Testis (tissue), 3 donors: ENCODE results near the gene DRC7. TPM values are rescaled to one million over a fixed set of nuclear protein-coding genes. Genes with fewer than 3 reads are reported as not detected.

Experiments
- DNase-seq: peaks from one replicate; pipeline ENCODE4 v3.0.0-alpha.2; 2019
- H3K27ac ChIP-seq, 2 donors: fragments of 200-600 bp; sonication (generic); one replicate each; pipeline ENCODE4 v1.5.1; 2019
- H3K27me3 ChIP-seq: fragments of 200-600 bp; sonication (generic); one replicate; pipeline ENCODE4 v1.5.1; 2019
- H3K36me3 ChIP-seq: fragments of 200-600 bp; sonication (generic); one replicate; pipeline ENCODE4 v1.5.1; 2017; ENCODE audit warnings: low read depth; ENCODE audit errors: missing control alignments
- H3K4me1 ChIP-seq: fragments of 200-600 bp; sonication (generic); one replicate; pipeline ENCODE4 v1.5.1; 2019
- H3K4me3 ChIP-seq, 2 donors: fragments of 200-600 bp; sonication (generic); one replicate each; pipeline ENCODE4 v1.5.1; 2017 to 2019
- H3K9me3 ChIP-seq: fragments of 200-600 bp; sonication (generic); one replicate; pipeline ENCODE4 v1.5.1; 2017
- POLR2A ChIP-seq: fragments of 450-650 bp; IDR thresholded peaks from one replicate; pipeline ENCODE4 v1.6.1; 2017; ENCODE audit warnings: antibody characterized with exemption, mild to moderate bottlenecking, moderate library complexity
- WGBS, 2 donors: methylation state at CpG; one replicate each; pipeline ENCODE4 v1.1.5; 2018; 5-methylcytosine and 5-hydroxymethylcytosine counted together
- intact Hi-C: fragments of 100-400 bp; cut with DNase I; formaldehyde crosslinking; loops from one replicate; pipeline ENCODE4 v1.15.1; 2023; ENCODE audit warnings: low total_unique reads
- polyA plus RNA-seq: library from polyadenylated mRNA; stranded (reverse); fragments of 350-450 nt; fragmentation: Illumina TruSeq; extraction: RNeasy Lipid Tissue Mini Kit (QIAGEN cat#74804); gene quantifications from one replicate; pipeline ENCODE4 v1.2.3, GENCODE V29; 2014; ENCODE audit warnings: low read depth, low replicate concordance; ENCODE audit not compliant: insufficient read depth
- total RNA-seq, 2 donors: library from RNA; depleted of rRNA; stranded (reverse); fragments of >200 nt; gene quantifications; one replicate each; pipeline ENCODE4 v1.2.3, GENCODE V29; 2016
- TF ChIP-seq, protein P1 (sequence below), 3 experiments: fragments of 450-650 bp in 2 of 3; fragments of 200-600 bp in 1 of 3; sonication (generic) in 1 of 3; IDR thresholded peaks; one replicate each; pipeline ENCODE4 v1.5.1; 2016 to 2019; ENCODE audit warnings: antibody characterized with exemption in 3 of 3, mild to moderate bottlenecking in 2 of 3, moderate library complexity in 1 of 3

Gene DRC7
- total and polyA plus RNA-seq, 3 donors from 2014 or later = 35.4 to 199 (median 62.7) TPM

DNA sequence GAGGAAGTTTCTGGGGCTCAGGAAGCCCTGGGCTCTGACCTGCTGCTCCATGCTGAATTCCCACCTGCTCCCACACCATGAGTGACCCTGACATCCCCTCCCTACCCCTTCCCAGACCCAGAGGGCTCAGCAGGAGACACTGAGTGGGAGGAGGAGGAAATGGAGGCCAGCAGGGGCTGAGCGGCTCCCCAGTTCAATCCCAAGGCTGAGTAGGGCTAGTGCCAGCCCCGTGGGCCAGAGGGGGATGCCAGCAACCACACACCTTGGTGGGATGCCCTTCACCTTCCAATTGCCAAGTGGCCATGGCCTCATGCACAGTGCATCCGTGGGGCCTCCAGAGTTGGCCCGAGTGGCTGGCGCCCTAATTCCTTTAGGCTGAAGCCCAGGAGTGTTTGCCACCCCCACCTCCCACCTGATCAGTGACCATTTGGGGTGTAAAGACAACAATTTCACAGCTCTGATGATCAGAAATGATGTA, 27.5 kb upstream of the DRC7 start:
- no peaks in the 10 kb centered on the region for H3K27me3 ChIP-seq
- no peak for TF ChIP-seq POLR2A
- TF ChIP-seq, protein P1, sequence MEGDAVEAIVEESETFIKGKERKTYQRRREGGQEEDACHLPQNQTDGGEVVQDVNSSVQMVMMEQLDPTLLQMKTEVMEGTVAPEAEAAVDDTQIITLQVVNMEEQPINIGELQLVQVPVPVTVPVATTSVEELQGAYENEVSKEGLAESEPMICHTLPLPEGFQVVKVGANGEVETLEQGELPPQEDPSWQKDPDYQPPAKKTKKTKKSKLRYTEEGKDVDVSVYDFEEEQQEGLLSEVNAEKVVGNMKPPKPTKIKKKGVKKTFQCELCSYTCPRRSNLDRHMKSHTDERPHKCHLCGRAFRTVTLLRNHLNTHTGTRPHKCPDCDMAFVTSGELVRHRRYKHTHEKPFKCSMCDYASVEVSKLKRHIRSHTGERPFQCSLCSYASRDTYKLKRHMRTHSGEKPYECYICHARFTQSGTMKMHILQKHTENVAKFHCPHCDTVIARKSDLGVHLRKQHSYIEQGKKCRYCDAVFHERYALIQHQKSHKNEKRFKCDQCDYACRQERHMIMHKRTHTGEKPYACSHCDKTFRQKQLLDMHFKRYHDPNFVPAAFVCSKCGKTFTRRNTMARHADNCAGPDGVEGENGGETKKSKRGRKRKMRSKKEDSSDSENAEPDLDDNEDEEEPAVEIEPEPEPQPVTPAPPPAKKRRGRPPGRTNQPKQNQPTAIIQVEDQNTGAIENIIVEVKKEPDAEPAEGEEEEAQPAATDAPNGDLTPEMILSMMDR (IDR thresholded peaks at IDR 0.05) = no peak
- 71% methylated on average over 5 of the region's 5 CpGs; no CpG with 5 or more reads in 1 of the 2 donors for WGBS, 2 donors
- H3K4me1 ChIP-seq = no peaks in the 10 kb centered on the region
- no peak overlapping the region for H3K27ac ChIP-seq
- no peaks in the 10 kb centered on the region for H3K9me3 ChIP-seq
- intact Hi-C loops = no loop called here
- H3K4me3 ChIP-seq = no peak overlapping the region
- no peaks in the 10 kb centered on the region for H3K36me3 ChIP-seq
- no peak for DNase-seq

DNA sequence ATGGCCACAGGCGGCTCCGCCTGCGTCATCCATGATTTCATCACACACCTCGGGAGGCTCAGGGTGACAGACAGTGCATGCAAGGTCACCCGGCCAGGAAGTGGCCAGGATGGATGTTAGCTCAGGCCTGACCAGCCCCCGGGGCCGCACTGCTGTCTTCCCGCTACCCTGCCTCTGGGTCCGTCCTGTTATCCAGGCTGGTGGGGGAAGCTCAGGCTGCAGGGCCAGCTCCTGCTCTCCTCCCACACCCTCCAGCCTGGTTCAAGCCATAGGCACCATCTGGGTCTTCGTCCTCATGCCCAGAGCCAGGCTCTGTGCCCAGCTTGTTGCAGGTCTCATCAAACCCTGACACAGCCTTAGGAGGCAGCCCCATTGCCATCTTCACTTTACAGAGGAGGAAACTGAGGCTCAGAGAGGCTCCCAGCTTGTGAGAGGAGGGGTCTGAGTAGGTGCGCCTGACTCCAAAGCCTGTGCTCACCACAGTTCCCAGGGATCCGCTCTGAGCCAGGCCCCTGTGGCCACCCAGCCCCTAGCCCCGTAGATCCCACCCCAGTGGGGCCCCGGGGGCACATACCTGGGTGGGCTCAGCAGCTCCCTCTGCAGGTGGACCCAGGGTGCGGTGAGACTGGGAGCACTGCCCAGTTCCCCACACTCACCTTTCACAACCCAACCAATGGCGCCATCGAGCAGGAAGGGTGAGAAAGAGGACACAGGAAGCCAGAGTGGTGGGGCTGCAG, 26.9 kb upstream of the DRC7 start:
- no peak for TF ChIP-seq POLR2A
- TF ChIP-seq, protein P1 (IDR thresholded peaks at IDR 0.05) = no peak
- no peaks in the 10 kb centered on the region for H3K4me1 ChIP-seq
- H3K9me3 ChIP-seq = no peaks in the 10 kb centered on the region
- WGBS, 2 donors = 79 to 100% methylated on average over 2 to 17 of the region's 17 CpGs
- intact Hi-C loops = no loop called here
- no peak overlapping the region for H3K27ac ChIP-seq
- no peaks in the 10 kb centered on the region for H3K36me3 ChIP-seq
- no peaks in the 10 kb centered on the region for H3K27me3 ChIP-seq
- no peak for DNase-seq
- H3K4me3 ChIP-seq = no peak overlapping the region

DNA sequence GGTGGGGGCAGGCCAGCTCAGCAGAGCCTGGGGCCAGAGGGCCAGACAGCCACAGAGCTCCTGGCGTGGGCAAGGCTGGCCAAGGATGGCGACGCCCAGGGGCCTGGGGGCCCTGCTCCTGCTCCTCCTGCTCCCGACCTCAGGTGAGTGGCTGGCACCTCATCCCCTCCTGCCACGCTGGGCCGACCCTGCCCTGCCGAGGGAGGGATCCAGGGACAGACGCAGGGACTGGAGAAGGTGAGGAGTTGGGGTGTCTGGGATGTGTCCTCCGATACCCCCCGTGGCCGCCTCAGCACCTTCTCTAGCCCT, 26.4 kb upstream of the DRC7 start, which contains the start of gene ADGRG3:
TSS of gene ADGRG3 (plus strand) at position 44 of the 309 bp plus-strand sequence. CDS start at position 86, 42 bp downstream.
- Histone ChIP-seq H3K27me3 (no peaks in the 10 kb centered on the region), H3K27ac (no peak within 1 kb of the TSS), H3K4me3 (no peak within 1 kb of the TSS), H3K9me3 (no peaks in the 10 kb centered on the region), H3K4me1 (no peaks in the 10 kb centered on the region), H3K36me3 (no peaks in the 10 kb centered on the region)
- DNase-seq = no peak
- WGBS, 2 donors = 93 to 95% methylated on average over 6 to 11 of the region's 11 CpGs
- intact Hi-C loops = no loop called here
- no peak for TF ChIP-seq POLR2A
- TF ChIP-seq, protein P1 (IDR thresholded peaks at IDR 0.05) = no peak

DNA sequence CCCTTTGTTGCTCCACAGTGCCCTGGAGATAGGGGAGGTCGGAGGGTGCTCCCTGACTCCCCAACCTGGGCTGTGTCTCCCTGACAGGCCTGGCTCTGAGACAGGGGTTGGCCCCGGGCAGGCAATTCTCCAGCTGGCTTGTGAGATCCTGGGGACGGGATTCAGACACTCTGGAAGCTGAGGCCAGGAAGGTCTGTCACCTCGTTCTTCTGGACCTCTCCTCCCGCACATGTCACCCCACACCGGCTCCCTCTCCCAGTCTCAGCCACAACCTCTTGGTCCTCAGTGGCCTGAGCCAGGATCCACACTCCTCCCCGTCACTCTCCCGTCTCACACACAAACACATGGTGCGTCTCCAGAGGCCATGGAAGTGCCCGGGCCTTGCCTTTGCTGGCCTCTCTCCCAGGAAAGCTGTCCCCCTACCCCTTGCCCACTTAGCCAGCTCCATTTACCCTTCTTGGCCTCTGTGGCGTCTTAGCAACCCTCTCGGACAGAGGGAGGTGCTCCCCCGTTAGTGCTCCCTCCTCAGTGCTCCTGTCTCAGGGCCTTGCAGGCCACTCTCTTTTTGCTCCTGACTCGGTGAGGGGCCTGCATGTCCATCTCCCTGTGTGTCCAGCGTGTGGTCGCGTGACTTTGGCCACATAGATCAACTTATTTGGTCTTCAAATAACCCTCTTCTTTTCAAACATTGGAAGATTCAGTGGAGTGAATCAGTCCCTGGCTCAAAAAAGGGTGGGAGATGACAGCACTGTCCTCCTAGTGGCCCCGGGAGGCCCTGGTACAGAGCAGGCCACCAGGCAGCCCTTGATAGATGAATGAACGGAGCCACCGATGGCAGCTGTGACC, 25.8 kb upstream of the DRC7 start:
- DNase-seq = no peak
- H3K27me3 ChIP-seq = no peaks in the 10 kb centered on the region
- WGBS, 2 donors = 85 to 95% methylated on average over 20 of the region's 20 CpGs
- H3K4me1 ChIP-seq = no peaks in the 10 kb centered on the region
- H3K36me3 ChIP-seq = no peaks in the 10 kb centered on the region
- TF ChIP-seq POLR2A = no peak
- TF ChIP-seq, protein P1 (IDR thresholded peaks at IDR 0.05) = no peak
- intact Hi-C loops = no loop called here
- no peak overlapping the region for H3K4me3 ChIP-seq
- no peaks in the 10 kb centered on the region for H3K9me3 ChIP-seq
- H3K27ac ChIP-seq = no peak overlapping the region
